Measurements from ENCODE around the gene DCDC2C. TPM values are rescaled to one million over a fixed set of nuclear protein-coding genes. Genes with fewer than 3 reads are reported as not detected.

DCDC2C gene
- total RNA-seq, 1 experiment from 2014 or later = not detected

GRCh38 chr2:3739313-3739712 is 35.9 kb downstream of the DCDC2C start:
- no peaks in the 10 kb centered on the region for H3K9me3 Mint-ChIP-seq (ENCODE audit: unreplicated experiment)
- H3K27ac Mint-ChIP-seq (ENCODE audit: unreplicated experiment) = no peak overlapping the region
- ChIA-PET POLR2A (no interaction called here), CTCF (interaction anchor here (1.0 kb wide), 1 partner anchor 42 kb away, joined by 4 read pairs; no protein-coding TSS in a partner anchor)
- no peaks in the 10 kb centered on the region for H3K36me3 Mint-ChIP-seq (ENCODE audit: insufficient read depth, unreplicated experiment)
- no peaks in the 10 kb centered on the region for H3K4me1 Mint-ChIP-seq (ENCODE audit: low read depth, unreplicated experiment)
- H3K4me1 ChIP-seq = no peaks in the 10 kb centered on the region
- H3K4me3 ChIP-seq (ENCODE audit: low read depth, low read length) = no peak overlapping the region
- intact Hi-C loops (cut with micrococcal nuclease; ENCODE audit: unreplicated experiment) = loop anchor here (2.0 kb wide), 1 partner anchor 65 kb away; no protein-coding TSS in a partner anchor
- peaks cover 23% of the 10 kb centered on the region for H3K27me3 Mint-ChIP-seq (ENCODE audit: insufficient read depth, unreplicated experiment)
- BruUV-seq (replicated peaks) = no TSS peak
- H3K36me3 ChIP-seq (ENCODE audit: control insufficient read depth, insufficient read depth, low read length) = no peaks in the 10 kb centered on the region
- peaks cover 4% of the 10 kb centered on the region for H3K27me3 ChIP-seq (replicated peaks; ENCODE audit: control insufficient read depth, insufficient read depth, low read length)
- no peaks in the 10 kb centered on the region for H3K9me3 ChIP-seq
- DNase-seq = no peak
- TF ChIP-seq CTCF (IDR thresholded peaks at IDR 0.05; ENCODE audit: insufficient read depth in 1 of 2, low read depth in 1 of 2, low read length in 1 of 2, severe bottlenecking in 1 of 2, unreplicated experiment in 1 of 2) = no peak
- H3K4me3 Mint-ChIP-seq (ENCODE audit: unreplicated experiment) = no peak overlapping the region

DNA sequence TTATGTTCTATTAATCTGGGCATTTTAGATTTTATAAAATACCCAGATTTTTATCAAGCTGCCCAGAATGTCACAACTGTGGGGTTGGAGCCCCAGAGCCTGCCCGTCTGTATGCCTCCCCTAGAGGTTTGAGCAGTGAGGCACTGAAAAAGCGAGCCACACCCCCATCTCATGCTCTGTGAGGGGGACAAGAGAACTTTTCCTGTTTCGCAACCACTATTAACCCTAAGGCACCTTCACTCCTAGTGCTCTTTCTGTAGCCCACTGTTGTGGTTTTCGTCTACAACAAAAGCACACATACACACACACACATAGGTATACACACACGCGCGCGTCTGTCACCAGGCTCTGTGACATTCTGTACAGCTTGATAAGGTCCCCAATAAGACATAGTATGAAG is 38.0 kb downstream of the DCDC2C start:
- no peaks in the 10 kb centered on the region for H3K4me1 Mint-ChIP-seq (ENCODE audit: low read depth, unreplicated experiment)
- no peak for DNase-seq
- TF ChIP-seq CTCF (IDR thresholded peaks at IDR 0.05; ENCODE audit: insufficient read depth in 1 of 2, low read depth in 1 of 2, low read length in 1 of 2, severe bottlenecking in 1 of 2, unreplicated experiment in 1 of 2) = no peak
- no peak overlapping the region for H3K4me3 ChIP-seq (ENCODE audit: low read depth, low read length)
- intact Hi-C loops (cut with micrococcal nuclease; ENCODE audit: unreplicated experiment) = no loop called here
- H3K27me3 Mint-ChIP-seq (ENCODE audit: insufficient read depth, unreplicated experiment) = peaks cover 27% of the 10 kb centered on the region
- no peaks in the 10 kb centered on the region for H3K9me3 ChIP-seq
- H3K9me3 Mint-ChIP-seq (ENCODE audit: unreplicated experiment) = no peaks in the 10 kb centered on the region
- no peaks in the 10 kb centered on the region for H3K36me3 Mint-ChIP-seq (ENCODE audit: insufficient read depth, unreplicated experiment)
- no peaks in the 10 kb centered on the region for H3K36me3 ChIP-seq (ENCODE audit: control insufficient read depth, insufficient read depth, low read length)
- H3K4me1 ChIP-seq = no peaks in the 10 kb centered on the region
- H3K27me3 ChIP-seq (replicated peaks; ENCODE audit: control insufficient read depth, insufficient read depth, low read length) = no peaks in the 10 kb centered on the region; the same call in 1 of the 2 replicates
- BruUV-seq (replicated peaks) = no TSS peak
- H3K4me3 Mint-ChIP-seq (ENCODE audit: unreplicated experiment) = no peak overlapping the region
- CTCF ChIA-PET = no interaction called here
- POLR2A ChIA-PET = no interaction called here
- H3K27ac Mint-ChIP-seq (ENCODE audit: unreplicated experiment) = no peak overlapping the region

- intact Hi-C loops (cut with micrococcal nuclease; ENCODE audit: unreplicated experiment) = no loop called here
- no peaks in the 10 kb centered on the region; the same call in 1 of the 2 replicates for H3K27me3 ChIP-seq (replicated peaks; ENCODE audit: control insufficient read depth, insufficient read depth, low read length)
- H3K4me1 ChIP-seq = no peaks in the 10 kb centered on the region
- TF ChIP-seq CTCF (IDR thresholded peaks at IDR 0.05; ENCODE audit: insufficient read depth in 1 of 2, low read depth in 1 of 2, low read length in 1 of 2, severe bottlenecking in 1 of 2, unreplicated experiment in 1 of 2) = no peak
- H3K9me3 ChIP-seq = no peaks in the 10 kb centered on the region
- H3K4me3 ChIP-seq (ENCODE audit: low read depth, low read length) = no peak overlapping the region
- peaks cover 33% of the 10 kb centered on the region for H3K27me3 Mint-ChIP-seq (ENCODE audit: insufficient read depth, unreplicated experiment)
- no peaks in the 10 kb centered on the region for H3K36me3 ChIP-seq (ENCODE audit: control insufficient read depth, insufficient read depth, low read length)
- H3K9me3 Mint-ChIP-seq (ENCODE audit: unreplicated experiment) = no peaks in the 10 kb centered on the region
- BruUV-seq (replicated peaks) = no TSS peak
- DNase-seq = no peak
- H3K27ac Mint-ChIP-seq (ENCODE audit: unreplicated experiment) = no peak overlapping the region
- POLR2A ChIA-PET = no interaction called here
- H3K4me3 Mint-ChIP-seq (ENCODE audit: unreplicated experiment) = no peak overlapping the region
- H3K36me3 Mint-ChIP-seq (ENCODE audit: insufficient read depth, unreplicated experiment) = no peaks in the 10 kb centered on the region
- CTCF ChIA-PET = no interaction called here
- H3K4me1 Mint-ChIP-seq (ENCODE audit: low read depth, unreplicated experiment) = no peaks in the 10 kb centered on the region
Measured at GRCh38 chr2:3741867-3742602, 38.7 kb downstream of the DCDC2C start.
